OCI-LY7 (cell line): ENCODE measurements around the gene SEPHS1.

Experiments used
- EZH2phosphoT487 ChIP-seq: fragments of 200-600 bp; sonication (generic); IDR thresholded peaks from 2 replicates; pipeline ENCODE4 v1.6.1; 2018; ENCODE audit warnings: low read depth, borderline replicate concordance, mild to moderate bottlenecking, mixed run types, antibody characterized with exemption, low read length, moderate library complexity, mixed read lengths
- TF ChIP-seq, protein P1 (sequence below): fragments of 200-600 bp; sonication (generic); conservative IDR thresholded peaks from 2 replicates; pipeline ENCODE4 v1.5.1; 2014; ENCODE audit warnings: mild to moderate bottlenecking, antibody characterized with exemption, low read length, moderate library complexity, mixed read lengths

DNA sequence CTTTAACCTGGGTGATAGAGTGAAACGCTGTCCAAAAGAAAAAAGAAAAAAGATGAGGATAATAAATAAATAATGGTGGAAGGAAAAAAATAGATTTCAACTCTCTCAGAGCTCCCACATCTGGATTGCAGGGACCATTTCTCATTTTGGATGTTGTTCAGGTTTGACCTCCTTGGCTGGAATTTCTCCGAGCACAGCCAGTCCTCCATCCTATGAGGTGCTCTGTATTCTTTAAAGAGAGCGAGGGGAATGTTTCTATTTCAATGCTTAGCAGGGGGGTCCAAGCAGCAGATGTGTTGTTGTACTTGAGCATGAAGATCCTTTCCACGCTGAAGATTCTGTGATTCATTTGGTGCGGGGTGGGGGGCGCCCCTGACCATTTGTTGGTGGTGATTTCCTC is 17.7 kb upstream of the SEPHS1 start:
- TF ChIP-seq, protein P1, sequence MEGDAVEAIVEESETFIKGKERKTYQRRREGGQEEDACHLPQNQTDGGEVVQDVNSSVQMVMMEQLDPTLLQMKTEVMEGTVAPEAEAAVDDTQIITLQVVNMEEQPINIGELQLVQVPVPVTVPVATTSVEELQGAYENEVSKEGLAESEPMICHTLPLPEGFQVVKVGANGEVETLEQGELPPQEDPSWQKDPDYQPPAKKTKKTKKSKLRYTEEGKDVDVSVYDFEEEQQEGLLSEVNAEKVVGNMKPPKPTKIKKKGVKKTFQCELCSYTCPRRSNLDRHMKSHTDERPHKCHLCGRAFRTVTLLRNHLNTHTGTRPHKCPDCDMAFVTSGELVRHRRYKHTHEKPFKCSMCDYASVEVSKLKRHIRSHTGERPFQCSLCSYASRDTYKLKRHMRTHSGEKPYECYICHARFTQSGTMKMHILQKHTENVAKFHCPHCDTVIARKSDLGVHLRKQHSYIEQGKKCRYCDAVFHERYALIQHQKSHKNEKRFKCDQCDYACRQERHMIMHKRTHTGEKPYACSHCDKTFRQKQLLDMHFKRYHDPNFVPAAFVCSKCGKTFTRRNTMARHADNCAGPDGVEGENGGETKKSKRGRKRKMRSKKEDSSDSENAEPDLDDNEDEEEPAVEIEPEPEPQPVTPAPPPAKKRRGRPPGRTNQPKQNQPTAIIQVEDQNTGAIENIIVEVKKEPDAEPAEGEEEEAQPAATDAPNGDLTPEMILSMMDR, result no peak
- no peak for TF ChIP-seq EZH2phosphoT487
